K562 (cell line): Measurements from ENCODE around the gene ADAMTS14. TPM values are rescaled to one million over a fixed set of nuclear protein-coding genes. Genes with fewer than 3 reads are reported as not detected.

Source experiments
- CBX3 ChIP-seq, 2 experiments: IDR thresholded peaks; 1 replicate in 1 of 2; 2 replicates in 1 of 2; pipeline ENCODE4 v1.6.1; 2012; ENCODE audit warnings: inconsistent platforms in 2 of 2, low read length in 2 of 2, borderline replicate concordance in 1 of 2, control low read depth in 1 of 2
- KAT2B ChIP-seq: IDR thresholded peaks from one replicate; pipeline ENCODE4 v1.6.1; 2012; ENCODE audit warnings: low read depth, mild to moderate bottlenecking, control low read depth, inconsistent platforms, low read length, moderate library complexity
- RBM25 ChIP-seq: fragments of 200-400 bp; formaldehyde crosslinking; IDR thresholded peaks from 2 replicates; pipeline ENCODE4 v1.6.1; 2018; ENCODE audit warnings: low read length, low read depth, moderate library complexity; ENCODE audit not compliant: severe bottlenecking
- THRB ChIP-seq: fragments of 450-650 bp; formaldehyde crosslinking; conservative IDR thresholded peaks from 2 replicates; pipeline ENCODE4 v1.4.0; 2022; ENCODE audit warnings: mild to moderate bottlenecking, missing genetic modification characterization
- ZNF280A ChIP-seq: fragments of 450-650 bp; IDR thresholded peaks from 2 replicates; pipeline ENCODE4 v1.6.1; 2018; ENCODE audit warnings: mild to moderate bottlenecking, low read depth; ENCODE audit not compliant: partially characterized antibody
- ZNF318 ChIP-seq, 2 experiments: fragments of 450-650 bp; IDR thresholded peaks; 2 replicates each; pipeline ENCODE4 v1.6.1; 2016; ENCODE audit warnings: mild to moderate bottlenecking in 2 of 2, borderline replicate concordance in 1 of 2, low read depth in 1 of 2, moderate library complexity in 1 of 2
- polyA plus RNA-seq, 8 experiments: library from polyadenylated mRNA; depleted of rRNA in 4 of 8; stranded (reverse) in 5 of 8; unstranded in 3 of 8; fragments of >200 nt; fragmentation: Nextera tagmentation in 2 of 8; fragmentation: Illumina TruSeq in 1 of 8; extraction: Ambion mirVana in 2 of 8; extraction: Trizol in 1 of 8; gene quantifications; 2 replicates each; pipeline versions ENCODE4 v1.2.1 to v1.2.3, GENCODE V29; 2011 to 2014; ENCODE audit warnings: inconsistent platforms in 1 of 8, missing spikeins in 1 of 8
- total RNA-seq, 7 experiments: library from RNA; depleted of rRNA in 6 of 7; stranded (reverse); fragments of >200 nt in 6 of 7; fragmentation: Illumina TruSeq in 2 of 7; extraction: Trizol in 2 of 7; gene quantifications; 2 replicates each; pipeline versions ENCODE4 v1.2.1 to v1.2.3, GENCODE V29; 2011 to 2021; ENCODE audit warnings: low replicate concordance in 1 of 7

Gene ADAMTS14
- total and polyA plus RNA-seq, 9 of the 15 experiments (the other 6 are each of a cell fraction or from before 2014, with no cell fraction given): 0.04 to 37.4 (median 15.9) TPM

GRCh38 chr10:70658582-70659136 is 13.6 kb upstream of the ADAMTS14 start (continued):
- TF ChIP-seq THRB (CRISPR knock-in tag) (no peak), ZNF318 (IDR thresholded peaks at IDR 0.05; ENCODE audit: borderline replicate concordance in 1 of 2, low read depth in 1 of 2) (no peak), KAT2B (no peak), ZNF280A (peak; percentile 60), CBX3 (IDR thresholded peaks at IDR 0.05; ENCODE audit: borderline replicate concordance in 1 of 2, low read length in 2 of 2) (peak in 1 of 2 experiments; percentile 78; a peak in 1 of 3 replicates), RBM25 (peak; percentile 24)
